Psoas muscle (tissue), 8 donors: Measurements from ENCODE around the gene RASAL2. TPM values are rescaled to one million over a fixed set of nuclear protein-coding genes. Genes with fewer than 3 reads are reported as not detected.
A peak's percentile ranks its signal among the peaks of the same experiment; 100 is the strongest.
"Not testable (repeated sequence)": the region's sequence is repeated elsewhere in the genome, so short reads cannot be mapped to it uniquely, and the experiment has no call there.

ENCODE experiments used
- ATAC-seq, 4 donors: fragments of 200-7000 bp; cut with Tn5 transposase; one replicate each; pipeline ENCODE4 v1.9.1; 2020; ENCODE audit warnings: moderate library complexity in 3 of 4, mild to moderate bottlenecking in 2 of 4
- DNase-seq, 2 donors: peaks; one replicate each; pipeline ENCODE4 v3.0.0-alpha.2; 2020
- H3K27ac ChIP-seq: fragments of 200-600 bp; one replicate; pipeline ENCODE4 v1.8.0; 2022
- H3K27me3 ChIP-seq, 3 donors: fragments of 200-600 bp in 1 of 3; one replicate each; pipeline versions ENCODE4 v1.6.1 to v1.8.0; 2013 to 2022; ENCODE audit warnings: low read length in 2 of 3, mild to moderate bottlenecking in 2 of 3, moderate library complexity in 1 of 3; ENCODE audit not compliant: insufficient read depth in 3 of 3
- H3K36me3 ChIP-seq, 2 donors: fragments of 200-600 bp in 1 of 2; one replicate each; pipeline versions ENCODE4 v1.6.1 to v1.8.0; 2013 to 2022; ENCODE audit warnings: low read depth in 1 of 2, mild to moderate bottlenecking in 1 of 2, moderate library complexity in 1 of 2; ENCODE audit not compliant: insufficient read depth in 1 of 2
- H3K4me1 ChIP-seq: fragments of 200-600 bp; one replicate; pipeline ENCODE4 v1.8.0; 2022
- H3K4me3 ChIP-seq: fragments of 200-600 bp; one replicate; pipeline ENCODE4 v1.8.0; 2022; ENCODE audit warnings: mild to moderate bottlenecking
- H3K9me3 ChIP-seq: fragments of 200-600 bp; one replicate; pipeline ENCODE4 v1.8.0; 2022
- CTCF ChIP-seq: fragments of 200-600 bp; IDR thresholded peaks from one replicate; pipeline ENCODE4 v1.8.0; 2022; ENCODE audit warnings: antibody characterized with exemption
- WGBS, 3 donors: extraction: QIAGEN DNeasy Blood & Tissue Kit; methylation state at CpG; one replicate each; pipeline versions ENCODE4 v1.1.6 to v1.1.7; 2013; 5-methylcytosine and 5-hydroxymethylcytosine counted together
- intact Hi-C, 2 donors: fragments of 100-400 bp; cut with DNase I; formaldehyde crosslinking; loops; one replicate each; pipeline versions ENCODE4 v1.11.0 to v1.14.2; 2022
- polyA plus RNA-seq, 3 donors: library from polyadenylated mRNA; stranded (reverse); fragments of 200-250 nt; gene quantifications; one replicate each; pipeline ENCODE4 v1.2.3, GENCODE V29; 2013
- total RNA-seq, 4 donors: library from RNA; stranded (reverse); fragmentation: NEBNext Ultra II Directional in 2 of 4; extraction: Animal tissue kit (Norgen Biotek cat#: 25700) in 2 of 4; gene quantifications; one replicate each; pipeline versions ENCODE4 v1.2.1 to v1.2.4, GENCODE V29; 2021 to 2023
- donor health status: healthy with polysubstance abuse.
- donor health status: DM: no; HTN: no; CAD: no; lungs with moderate emphysema.
- donor health status: Bipolar disorder and iron deficiency.
- donor health status: healthy.
- donor health status: DM: yes; HTN: yes; CAD: no.
- donor health status: DM: no; HTN: no; CAD: no.
- donor health status: DM: no; HTN: no; CAD: no.
- donor health status: DM: yes; HTN: yes; CAD: no.

Gene RASAL2
- total and polyA plus RNA-seq, 7 donors, result 1.9 to 42.1 (median 5.5) TPM

DNA sequence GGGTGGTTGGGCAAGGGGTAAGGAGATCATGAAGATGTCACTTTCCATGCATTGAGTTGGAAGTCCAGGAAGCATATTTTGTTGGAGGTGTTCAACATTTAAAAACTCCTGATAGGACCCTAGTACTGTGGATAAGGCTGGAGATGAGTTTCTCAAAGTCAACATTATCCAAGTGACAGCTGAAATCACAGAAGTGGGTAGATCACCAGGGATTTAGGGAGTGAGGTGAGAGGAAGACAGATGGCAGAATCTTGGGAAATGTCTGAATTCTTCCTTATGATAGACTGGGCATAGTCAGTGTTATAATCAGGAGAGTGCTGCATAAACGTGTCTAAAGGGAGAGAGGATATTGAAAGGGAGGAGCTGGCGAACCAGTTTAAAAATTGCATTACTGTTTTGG is 5.3 kb upstream of the RASAL2 start:
- ATAC-seq, result no peak
- TF ChIP-seq CTCF, result no peak
- 59 to 74% (median 73%) methylated on average over 2 of the region's 2 CpGs for WGBS, 3 donors
- Histone ChIP-seq H3K27me3 (no peaks in the 10 kb centered on the region), H3K36me3 (no peaks in the 10 kb centered on the region), H3K27ac (no peak overlapping the region), H3K4me1 (peaks cover 14% of the 10 kb centered on the region), H3K4me3 (no peak overlapping the region), H3K9me3 (no peaks in the 10 kb centered on the region)
- intact Hi-C loops, result no loop called here
- DNase-seq, result no peak

DNA sequence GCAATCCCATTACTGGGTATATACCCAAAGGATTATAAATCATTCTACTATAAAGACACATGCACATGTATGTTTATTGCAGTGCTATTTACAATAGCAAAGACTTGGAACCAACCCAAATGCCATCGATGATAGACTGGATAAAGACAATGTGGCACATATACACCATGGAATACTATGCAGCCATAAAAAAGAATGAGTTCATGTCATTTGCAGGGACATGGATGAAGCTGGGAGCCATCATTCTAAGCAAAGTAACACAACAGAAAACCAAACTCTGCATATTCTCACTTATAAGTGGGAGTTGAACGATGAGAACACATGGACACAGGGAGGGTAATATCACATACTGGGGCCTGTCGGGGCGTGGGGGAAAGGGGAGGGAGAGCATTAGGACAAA is 2.5 kb upstream of the RASAL2 start:
- intact Hi-C loops, result loop anchor here in 1 of 2 donors (5.0 kb wide), 1 partner anchor 59 kb away; no protein-coding TSS in a partner anchor
- H3K4me1 ChIP-seq, result peaks cover 25% of the 10 kb centered on the region
- H3K27ac ChIP-seq, ATAC-seq, H3K36me3 ChIP-seq, H3K9me3 ChIP-seq, DNase-seq, H3K4me3 ChIP-seq, H3K27me3 ChIP-seq: not testable (repeated sequence)
- WGBS, 3 donors, result 72 to 75% (median 74%) methylated on average over 4 of the region's 4 CpGs

DNA sequence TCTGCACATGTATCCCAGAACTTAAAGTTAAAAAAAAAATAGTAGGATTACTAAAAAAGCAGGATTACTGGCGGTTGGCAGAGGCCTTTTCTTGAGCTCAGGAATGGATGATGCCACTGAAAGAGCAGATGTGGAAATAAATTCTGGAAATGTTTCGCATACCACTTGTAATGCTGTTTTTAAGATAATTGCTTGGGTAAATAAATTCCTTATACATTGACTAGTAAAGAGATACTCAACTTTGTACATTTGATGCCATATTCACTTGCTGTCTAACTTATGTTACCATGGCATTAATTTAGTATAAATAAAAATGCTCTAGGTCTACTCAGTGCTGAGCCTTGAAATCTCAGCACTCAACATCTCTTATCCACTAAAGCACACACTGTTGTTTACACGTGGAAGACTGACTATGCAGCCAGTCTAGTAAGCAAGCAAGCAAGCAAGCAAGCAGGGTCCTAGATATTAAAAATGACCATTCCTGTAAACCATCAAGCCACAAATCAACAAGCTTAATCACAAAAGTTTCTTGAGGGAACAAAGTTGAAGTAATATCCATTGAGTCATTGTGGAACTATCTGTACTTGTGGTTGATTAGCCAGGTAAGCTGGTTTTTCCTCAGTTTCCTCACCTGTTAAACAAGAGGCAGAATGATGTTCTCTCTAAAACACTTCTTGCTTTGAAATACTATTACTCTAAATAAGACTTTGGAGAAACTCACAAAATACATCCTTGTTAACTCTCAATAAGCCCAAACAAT is 1.7 kb upstream of the RASAL2 start:
- Histone ChIP-seq H3K27ac (no peak overlapping the region), H3K4me1 (peaks cover 22% of the 10 kb centered on the region), H3K9me3 (no peaks in the 10 kb centered on the region), H3K27me3 (no peaks in the 10 kb centered on the region), H3K4me3 (peak overlapping the region; percentile 72), H3K36me3 (no peaks in the 10 kb centered on the region)
- no peak for TF ChIP-seq CTCF
- DNase-seq, result no peak
- intact Hi-C loops, result loop anchor here in 1 of 2 donors (5.0 kb wide), 1 partner anchor 60 kb away; no protein-coding TSS in a partner anchor
- ATAC-seq, result no peak
- 73 to 80% (median 77%) methylated on average over 3 of the region's 3 CpGs for WGBS, 3 donors

- Histone ChIP-seq H3K27ac (peak overlapping the region; percentile 79), H3K36me3 (no peaks in the 10 kb centered on the region), H3K4me1 (peaks cover 21% of the 10 kb centered on the region), H3K9me3 (no peaks in the 10 kb centered on the region), H3K4me3 (peak overlapping the region; percentile 72), H3K27me3 (no peaks in the 10 kb centered on the region)
- WGBS, 3 donors, result 4 to 5% (median 4%) methylated on average over 11 of the region's 11 CpGs
- peak; percentile 7 to 34 (median 18) for ATAC-seq
- peak; percentile 18 to 50 for DNase-seq
- intact Hi-C loops, result loop anchor here in 1 of 2 donors (5.0 kb wide), 1 partner anchor 61 kb away; no protein-coding TSS in a partner anchor
- no peak for TF ChIP-seq CTCF
These were observed 918 bp upstream of the RASAL2 start for GRCh38 chr1:178092878-178093493.

- intact Hi-C loops, result loop anchor here in 1 of 2 donors (5.0 kb wide), 1 partner anchor 61 kb away; no protein-coding TSS in a partner anchor
- no peaks in the 10 kb centered on the region for H3K9me3 ChIP-seq
- WGBS, 3 donors, result 0 to 1% (median 1%) methylated on average over 35 to 42 of the region's 42 CpGs
- DNase-seq (peak; percentile 93 to 96), ATAC-seq (peak; percentile 92 to 96 (median 94))
- H3K4me1 ChIP-seq, result peaks cover 21% of the 10 kb centered on the region
- no peaks in the 10 kb centered on the region for H3K27me3 ChIP-seq
- peak; percentile 10 for TF ChIP-seq CTCF
- peak overlapping the region; percentile 79 for H3K27ac ChIP-seq
- no peaks in the 10 kb centered on the region for H3K36me3 ChIP-seq
- H3K4me3 ChIP-seq, result peak overlapping the region; percentile 72
These were observed 382 bp upstream of the RASAL2 start for GRCh38 chr1:178093494-178093950.
